Nephron progenitor cell (in vitro differentiated cells): ENCODE results near the gene RIMS1.

Experiments used
- DNase-seq: peaks from one replicate; pipeline ENCODE4 v3.0.0; 2021
- H3K27ac Mint-ChIP-seq: 2 replicates; pipeline ENCODE4 v1.8.0; 2021; ENCODE audit warnings: mild to moderate bottlenecking, moderate library complexity, mixed read lengths
- H3K27me3 Mint-ChIP-seq: 2 replicates; pipeline ENCODE4 v1.8.0; 2021; ENCODE audit warnings: mild to moderate bottlenecking, low read depth, mixed read lengths; ENCODE audit not compliant: poor library complexity
- H3K36me3 Mint-ChIP-seq: 2 replicates; pipeline ENCODE4 v1.8.0; 2021; ENCODE audit warnings: low read depth, mixed read lengths
- H3K4me1 Mint-ChIP-seq: 2 replicates; pipeline ENCODE4 v1.8.0; 2021; ENCODE audit warnings: mixed read lengths
- H3K4me3 Mint-ChIP-seq: 2 replicates; pipeline ENCODE4 v1.8.0; 2021; ENCODE audit warnings: mild to moderate bottlenecking, moderate library complexity, mixed read lengths
- H3K9me3 Mint-ChIP-seq: 2 replicates; pipeline ENCODE4 v1.8.0; 2021; ENCODE audit warnings: mild to moderate bottlenecking, moderate library complexity, mixed read lengths
- TF ChIP-seq, protein P1 (sequence below): fragments of 200-600 bp; sonication (generic); IDR thresholded peaks from 2 replicates; pipeline ENCODE4 v1.5.0; 2021; ENCODE audit warnings: antibody characterized with exemption

The RIMS1 gene

GRCh38 chr6:72374857-72375256 lies 488.5 kb downstream of the RIMS1 start:
- no peak overlapping the region for H3K27ac Mint-ChIP-seq
- DNase-seq, result peak; percentile 17
- H3K4me1 Mint-ChIP-seq, result peaks cover 30% of the 10 kb centered on the region

DNA sequence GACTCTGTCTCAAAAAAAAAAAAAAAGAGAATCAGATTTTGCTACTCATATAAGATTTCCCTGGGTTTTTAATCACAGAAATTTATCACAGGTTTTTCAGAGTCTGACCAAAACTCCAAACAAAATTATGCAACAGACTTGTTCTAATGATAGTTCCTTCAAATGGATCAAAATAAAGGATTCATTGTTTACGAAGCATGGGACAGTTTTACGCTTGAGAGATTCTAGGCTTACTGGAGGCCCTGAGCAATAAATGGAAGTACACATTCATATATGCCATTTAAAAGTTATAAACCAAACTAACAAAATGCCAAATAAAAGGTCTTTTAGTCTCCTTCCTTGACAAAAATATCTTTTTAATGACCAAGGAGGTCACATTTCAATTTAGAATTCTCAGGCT lies 490.4 kb downstream of the RIMS1 start:
- H3K27ac Mint-ChIP-seq, result no peak overlapping the region
- DNase-seq, result no peak
- H3K36me3 Mint-ChIP-seq, result no peaks in the 10 kb centered on the region
- H3K9me3 Mint-ChIP-seq, result no peaks in the 10 kb centered on the region
- H3K4me1 Mint-ChIP-seq, result peaks cover 30% of the 10 kb centered on the region
- peaks cover 3% of the 10 kb centered on the region for H3K27me3 Mint-ChIP-seq
- TF ChIP-seq, protein P1, sequence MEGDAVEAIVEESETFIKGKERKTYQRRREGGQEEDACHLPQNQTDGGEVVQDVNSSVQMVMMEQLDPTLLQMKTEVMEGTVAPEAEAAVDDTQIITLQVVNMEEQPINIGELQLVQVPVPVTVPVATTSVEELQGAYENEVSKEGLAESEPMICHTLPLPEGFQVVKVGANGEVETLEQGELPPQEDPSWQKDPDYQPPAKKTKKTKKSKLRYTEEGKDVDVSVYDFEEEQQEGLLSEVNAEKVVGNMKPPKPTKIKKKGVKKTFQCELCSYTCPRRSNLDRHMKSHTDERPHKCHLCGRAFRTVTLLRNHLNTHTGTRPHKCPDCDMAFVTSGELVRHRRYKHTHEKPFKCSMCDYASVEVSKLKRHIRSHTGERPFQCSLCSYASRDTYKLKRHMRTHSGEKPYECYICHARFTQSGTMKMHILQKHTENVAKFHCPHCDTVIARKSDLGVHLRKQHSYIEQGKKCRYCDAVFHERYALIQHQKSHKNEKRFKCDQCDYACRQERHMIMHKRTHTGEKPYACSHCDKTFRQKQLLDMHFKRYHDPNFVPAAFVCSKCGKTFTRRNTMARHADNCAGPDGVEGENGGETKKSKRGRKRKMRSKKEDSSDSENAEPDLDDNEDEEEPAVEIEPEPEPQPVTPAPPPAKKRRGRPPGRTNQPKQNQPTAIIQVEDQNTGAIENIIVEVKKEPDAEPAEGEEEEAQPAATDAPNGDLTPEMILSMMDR, result no peak
- H3K4me3 Mint-ChIP-seq, result no peak overlapping the region

More at GRCh38 chr6:72374857-72375256, 488.5 kb downstream of the RIMS1 start:
- no peaks in the 10 kb centered on the region for H3K36me3 Mint-ChIP-seq
- no peak overlapping the region for H3K4me3 Mint-ChIP-seq
- TF ChIP-seq, protein P1, result no peak
- no peaks in the 10 kb centered on the region for H3K9me3 Mint-ChIP-seq
- H3K27me3 Mint-ChIP-seq, result peaks cover 3% of the 10 kb centered on the region

GRCh38 chr6:72381076-72381475 lies 494.7 kb downstream of the RIMS1 start:
- peak overlapping the region; percentile 42 for H3K27ac Mint-ChIP-seq
- TF ChIP-seq, protein P1, result no peak
- H3K4me1 Mint-ChIP-seq, result peaks cover 13% of the 10 kb centered on the region
- DNase-seq, result no peak
- peaks cover 3% of the 10 kb centered on the region for H3K27me3 Mint-ChIP-seq
- H3K36me3 Mint-ChIP-seq, result no peaks in the 10 kb centered on the region
- H3K9me3 Mint-ChIP-seq, result no peaks in the 10 kb centered on the region
- no peak overlapping the region for H3K4me3 Mint-ChIP-seq

- Mint-ChIP-seq H3K36me3 (peaks cover 5% of the 10 kb centered on the region), H3K27ac (no peak overlapping the region), H3K4me1 (no peaks in the 10 kb centered on the region), H3K4me3 (no peak overlapping the region), H3K9me3 (peaks cover 4% of the 10 kb centered on the region), H3K27me3 (no peaks in the 10 kb centered on the region)
- TF ChIP-seq, protein P1, result no peak
- DNase-seq, result no peak
Observed at GRCh38 chr6:72382602-72383529, 496.5 kb downstream of the RIMS1 start.

DNA sequence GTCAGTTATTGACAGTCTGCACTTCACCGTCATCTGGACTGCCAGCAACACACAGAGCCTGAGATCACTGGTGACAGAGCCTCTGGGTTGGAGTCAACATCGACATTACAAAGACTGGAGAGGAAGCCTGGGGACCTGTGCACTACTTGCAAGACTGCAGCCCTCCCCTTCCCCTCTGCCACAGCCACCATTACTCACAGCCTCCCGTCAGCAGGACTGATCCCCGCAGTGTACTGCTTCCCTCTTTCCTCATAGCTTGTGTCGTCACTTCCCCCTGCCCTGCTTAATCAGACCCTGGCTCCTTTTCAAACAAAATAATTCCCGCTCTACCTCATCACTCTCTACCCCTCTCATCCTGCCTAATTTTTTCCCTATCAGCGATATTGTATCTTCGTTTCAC lies 500.0 kb downstream of the RIMS1 start:
- DNase-seq, result no peak
- peaks cover 5% of the 10 kb centered on the region for H3K36me3 Mint-ChIP-seq
- TF ChIP-seq, protein P1, result no peak
- H3K4me3 Mint-ChIP-seq, result no peak overlapping the region
- H3K27ac Mint-ChIP-seq, result no peak overlapping the region
- peaks cover 4% of the 10 kb centered on the region for H3K9me3 Mint-ChIP-seq
- H3K27me3 Mint-ChIP-seq, result no peaks in the 10 kb centered on the region
- no peaks in the 10 kb centered on the region for H3K4me1 Mint-ChIP-seq

GRCh38 chr6:72389698-72390097 lies 503.3 kb downstream of the RIMS1 start:
- Mint-ChIP-seq H3K9me3 (peaks cover 4% of the 10 kb centered on the region), H3K4me1 (no peaks in the 10 kb centered on the region)

More at GRCh38 chr6:72389698-72390097, 503.3 kb downstream of the RIMS1 start:
- Mint-ChIP-seq H3K4me3 (no peak overlapping the region), H3K27me3 (no peaks in the 10 kb centered on the region), H3K36me3 (peaks cover 5% of the 10 kb centered on the region), H3K27ac (no peak overlapping the region)
- TF ChIP-seq, protein P1, result no peak
- no peak for DNase-seq
